RWPE2 (cell line): Measurements from ENCODE around the gene CRYGN.

ENCODE experiments used
- ATAC-seq: fragments of 200-7000 bp; cut with Tn5 transposase; 3 replicates; pipeline ENCODE4 v1.9.1; 2021; ENCODE audit warnings: low read depth
- DNase-seq: peaks from one replicate; pipeline ENCODE4 v3.0.0-alpha.2; 2020; ENCODE audit warnings: low spot score
- H3K27ac ChIP-seq: fragments of 450-650 bp; 2 replicates; pipeline ENCODE4 v1.5.1; 2017; ENCODE audit warnings: mild to moderate bottlenecking; ENCODE audit not compliant: poor library complexity, severe bottlenecking
- H3K27me3 ChIP-seq: fragments of 250-450 bp; sonication (Bioruptor Pico); 2 replicates; pipeline ENCODE4 v1.5.1; 2021; ENCODE audit warnings: mild to moderate bottlenecking, moderate library complexity; ENCODE audit not compliant: insufficient read depth, poor library complexity, severe bottlenecking
- H3K36me3 ChIP-seq: fragments of 250-450 bp; sonication (Bioruptor Pico); 2 replicates; pipeline ENCODE4 v1.5.1; 2020; ENCODE audit warnings: low read depth, mild to moderate bottlenecking, moderate library complexity
- H3K4me1 ChIP-seq: fragments of 250-450 bp; sonication (Bioruptor Pico); 2 replicates; pipeline ENCODE4 v1.5.1; 2021; ENCODE audit warnings: mild to moderate bottlenecking, moderate library complexity; ENCODE audit not compliant: insufficient read depth, poor library complexity, severe bottlenecking
- H3K4me3 ChIP-seq: fragments of 250-450 bp; sonication (Bioruptor Pico); 2 replicates; pipeline ENCODE4 v1.5.1; 2021; ENCODE audit warnings: mild to moderate bottlenecking, moderate library complexity; ENCODE audit not compliant: severe bottlenecking
- H3K9me3 ChIP-seq: fragments of 250-450 bp; sonication (Bioruptor Pico); 2 replicates; pipeline ENCODE4 v1.5.1; 2021; ENCODE audit warnings: mild to moderate bottlenecking, moderate library complexity; ENCODE audit not compliant: severe bottlenecking
- TF ChIP-seq, protein P1 (sequence below): fragments of 450-650 bp; IDR thresholded peaks from one replicate; pipeline ENCODE4 v1.5.1; 2017; ENCODE audit warnings: mild to moderate bottlenecking, moderate library complexity; ENCODE audit not compliant: poor library complexity, severe bottlenecking

CRYGN gene

DNA sequence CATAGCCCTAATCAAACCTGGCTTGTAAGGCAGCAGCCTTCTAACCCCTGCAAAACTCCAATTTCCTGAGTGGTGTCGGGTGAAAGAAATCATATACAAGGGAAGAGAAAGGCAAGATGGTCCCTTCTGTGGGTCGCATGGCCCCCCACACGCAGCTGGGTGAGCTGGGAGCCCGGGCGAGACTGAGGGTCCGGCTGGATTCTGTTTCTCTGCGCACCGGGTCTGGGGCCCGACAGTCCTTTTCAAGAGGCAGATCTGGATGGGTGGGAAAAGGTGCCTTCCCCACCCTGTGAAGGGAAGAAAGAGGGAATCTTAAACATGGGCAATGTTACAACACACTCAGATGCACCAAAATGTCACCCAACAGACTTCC, 48.6 kb downstream of the CRYGN start:
- Histone ChIP-seq H3K4me3 (no peak overlapping the region), H3K4me1 (no peaks in the 10 kb centered on the region), H3K36me3 (no peaks in the 10 kb centered on the region), H3K27me3 (no peaks in the 10 kb centered on the region), H3K9me3 (no peaks in the 10 kb centered on the region), H3K27ac (no peak overlapping the region)
- TF ChIP-seq, protein P1, sequence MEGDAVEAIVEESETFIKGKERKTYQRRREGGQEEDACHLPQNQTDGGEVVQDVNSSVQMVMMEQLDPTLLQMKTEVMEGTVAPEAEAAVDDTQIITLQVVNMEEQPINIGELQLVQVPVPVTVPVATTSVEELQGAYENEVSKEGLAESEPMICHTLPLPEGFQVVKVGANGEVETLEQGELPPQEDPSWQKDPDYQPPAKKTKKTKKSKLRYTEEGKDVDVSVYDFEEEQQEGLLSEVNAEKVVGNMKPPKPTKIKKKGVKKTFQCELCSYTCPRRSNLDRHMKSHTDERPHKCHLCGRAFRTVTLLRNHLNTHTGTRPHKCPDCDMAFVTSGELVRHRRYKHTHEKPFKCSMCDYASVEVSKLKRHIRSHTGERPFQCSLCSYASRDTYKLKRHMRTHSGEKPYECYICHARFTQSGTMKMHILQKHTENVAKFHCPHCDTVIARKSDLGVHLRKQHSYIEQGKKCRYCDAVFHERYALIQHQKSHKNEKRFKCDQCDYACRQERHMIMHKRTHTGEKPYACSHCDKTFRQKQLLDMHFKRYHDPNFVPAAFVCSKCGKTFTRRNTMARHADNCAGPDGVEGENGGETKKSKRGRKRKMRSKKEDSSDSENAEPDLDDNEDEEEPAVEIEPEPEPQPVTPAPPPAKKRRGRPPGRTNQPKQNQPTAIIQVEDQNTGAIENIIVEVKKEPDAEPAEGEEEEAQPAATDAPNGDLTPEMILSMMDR: no peak
- no peak for ATAC-seq
- DNase-seq: no peak

DNA sequence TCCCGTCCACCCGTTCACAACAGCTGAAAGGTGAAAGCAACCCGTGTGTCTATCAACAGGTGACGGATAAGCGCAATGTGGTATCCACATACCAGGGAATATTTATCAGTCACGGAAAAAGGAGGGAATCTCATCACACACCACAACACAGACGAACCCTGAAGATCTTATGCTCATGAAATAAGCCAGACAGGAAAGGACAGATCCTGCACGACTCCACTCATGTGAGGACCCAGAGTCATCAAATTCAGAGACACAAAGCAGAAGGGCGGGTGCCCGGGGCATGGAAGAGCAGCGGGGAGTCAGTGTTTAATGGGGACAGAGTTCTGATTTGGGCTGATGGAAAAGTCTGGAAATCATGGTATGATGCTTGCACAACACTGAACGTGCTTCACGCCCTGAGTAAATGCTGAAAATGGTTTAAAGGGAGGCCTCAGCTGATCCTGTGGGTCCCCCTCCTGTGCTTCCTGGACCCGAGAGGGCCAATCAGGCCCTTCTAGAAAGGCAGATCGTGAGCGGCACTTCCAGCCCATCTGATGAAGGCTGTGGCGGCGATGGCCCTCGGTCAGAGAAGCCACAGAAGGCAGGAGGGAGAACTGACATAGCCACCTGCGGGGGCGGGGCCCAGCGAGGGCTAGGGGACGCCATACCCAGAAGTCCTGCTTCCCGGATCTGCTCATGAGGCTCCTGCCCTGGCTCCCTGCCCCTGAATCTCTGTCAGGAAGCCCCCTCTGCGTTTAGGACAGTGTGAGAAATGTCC, 49.2 kb downstream of the CRYGN start:
- ATAC-seq (no peak), DNase-seq (peak; percentile 41)
- TF ChIP-seq, protein P1: no peak
- Histone ChIP-seq H3K27me3 (no peaks in the 10 kb centered on the region), H3K36me3 (no peaks in the 10 kb centered on the region), H3K4me1 (no peaks in the 10 kb centered on the region), H3K27ac (no peak overlapping the region), H3K4me3 (no peak overlapping the region), H3K9me3 (no peaks in the 10 kb centered on the region)

DNA sequence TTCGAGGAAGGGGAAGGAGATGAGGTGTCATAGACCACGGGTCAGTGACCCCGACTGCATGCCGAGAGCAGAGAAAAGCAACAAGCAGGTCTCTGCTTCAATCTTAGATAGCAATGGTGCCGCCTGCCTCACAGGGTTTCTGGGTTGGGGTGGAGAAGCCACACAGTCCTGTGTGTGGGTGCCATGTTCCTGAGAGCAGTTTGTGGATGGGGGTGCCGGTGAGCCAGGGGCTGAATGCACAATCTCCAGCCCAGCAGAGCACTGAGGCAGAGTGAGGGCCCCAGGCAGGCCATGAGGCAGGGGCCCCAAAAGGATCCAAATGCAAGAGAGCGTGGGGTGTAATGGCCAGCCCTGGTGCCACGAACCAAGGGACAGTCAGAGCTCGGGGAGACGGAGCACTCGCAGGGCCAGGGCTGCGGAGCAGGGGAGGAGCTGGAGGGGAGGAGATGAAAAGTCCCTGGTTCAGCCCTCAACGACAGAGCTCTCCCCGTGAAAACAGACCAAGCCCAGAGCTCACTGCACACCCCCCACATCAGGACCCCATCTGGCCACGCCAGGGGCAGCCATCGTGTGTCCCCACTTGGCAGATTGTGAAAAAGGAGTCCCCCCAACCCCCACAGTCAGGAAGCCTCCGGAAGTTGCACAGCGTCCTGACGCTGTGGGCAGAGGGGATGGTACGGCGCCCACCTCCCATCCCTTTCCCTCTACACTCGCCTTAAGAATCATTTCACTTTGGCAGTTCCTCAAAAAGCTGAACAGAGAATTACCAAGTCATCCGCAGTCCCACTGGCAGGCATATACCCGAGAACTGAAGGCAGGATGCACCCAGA, 50.0 kb downstream of the CRYGN start:
- no peak overlapping the region for H3K27ac ChIP-seq
- no peaks in the 10 kb centered on the region for H3K36me3 ChIP-seq
- no peak overlapping the region for H3K4me3 ChIP-seq
- DNase-seq (no peak), ATAC-seq (no peak)
- no peaks in the 10 kb centered on the region for H3K27me3 ChIP-seq
- H3K4me1 ChIP-seq: no peaks in the 10 kb centered on the region
- H3K9me3 ChIP-seq: no peaks in the 10 kb centered on the region
- TF ChIP-seq, protein P1: no peak

DNA sequence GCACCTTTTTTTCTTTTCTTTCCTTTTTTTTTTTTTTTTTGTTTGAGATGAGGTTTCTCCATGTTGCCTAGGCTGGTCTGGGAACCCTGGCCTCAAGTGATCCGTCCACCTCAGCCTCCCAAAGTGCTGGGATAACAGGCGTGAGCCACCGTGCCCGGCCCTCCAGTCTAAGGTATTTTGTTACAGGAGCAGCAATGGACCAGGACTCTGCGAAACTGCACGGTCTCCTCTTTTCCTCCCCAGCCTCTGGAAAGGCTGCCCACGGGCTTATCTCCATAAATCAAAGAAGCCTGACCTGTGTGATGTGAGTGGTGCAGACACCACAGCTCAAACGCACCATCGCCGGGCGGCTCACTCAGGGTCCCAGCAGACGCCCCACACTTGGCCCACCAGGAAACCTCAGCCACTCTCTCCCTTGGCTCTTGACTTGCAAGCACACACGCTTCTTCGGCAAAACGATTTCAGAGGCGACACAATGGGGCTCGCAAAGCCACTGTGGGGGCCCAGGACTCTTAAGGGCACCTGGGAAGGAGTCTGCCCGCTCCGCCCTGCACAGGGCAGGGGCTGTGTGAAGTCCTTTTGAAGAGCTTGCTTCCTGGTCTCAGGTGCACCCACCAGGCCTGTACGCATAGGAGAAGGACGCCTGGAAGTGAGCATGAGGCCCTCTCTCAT, 50.7 kb downstream of the CRYGN start:
- TF ChIP-seq, protein P1: no peak
- no peaks in the 10 kb centered on the region for H3K27me3 ChIP-seq

More for the DNA sequence above, 50.7 kb downstream of the CRYGN start:
- no peak overlapping the region for H3K4me3 ChIP-seq
- DNase-seq: no peak
- no peak for ATAC-seq
- H3K27ac ChIP-seq: no peak overlapping the region
- H3K9me3 ChIP-seq: no peaks in the 10 kb centered on the region
- H3K36me3 ChIP-seq: no peaks in the 10 kb centered on the region
- H3K4me1 ChIP-seq: no peaks in the 10 kb centered on the region
